K562 (cell line): ENCODE results near the gene CBX8. TPM values are rescaled to one million over a fixed set of nuclear protein-coding genes. Genes with fewer than 3 reads are reported as not detected.
A peak's percentile ranks its signal among the peaks of the same experiment; 100 is the strongest.

Source experiments
- ATAC-seq: fragments of 200-7000 bp; cut with Tn5 transposase; 3 replicates; pipeline ENCODE4 v1.9.1; 2020; ENCODE audit warnings: moderate library complexity
- BruUV-seq: library from RNA; stranded (reverse); fragments of 400-500 nt; replicated peaks from 2 replicates; lab custom pipeline; 2021; lab: Mats Ljungman, UMichigan
- CTCF ChIA-PET: fragments of 300-600 bp; formaldehyde crosslinking; extraction: SDS; loops from one replicate; lab custom pipeline; 2021; ENCODE audit warnings: low intra/inter-chr PET ratio; lab: Yijun Ruan, JAX
- POLR2A ChIA-PET: fragments of 300-600, 350-650 bp; sonication (Branson Sonifier 250); formaldehyde crosslinking; extraction: SDS; loops from one replicate; lab custom pipeline; 2021; ENCODE audit warnings: antibody characterized with exemption, inconsistent platforms; lab: Yijun Ruan, JAX
- DNase-seq, 4 experiments: peaks; one replicate each; pipeline versions ENCODE4 v3.0.0 to v3.0.0-alpha.2; 2011 to 2018; ENCODE audit warnings: low spot score in 3 of 4, mixed read lengths in 3 of 4; ENCODE audit errors: extremely low read depth in 1 of 4
- FAIRE-seq: peaks from 2 replicates; lab custom pipeline; 2011; peaks lifted over from hg19 to GRCh38; lab: Jason Lieb, UNC
- H2AFZ ChIP-seq: 2 replicates; pipeline ENCODE4 v1.6.0; 2011; ENCODE audit warnings: low read depth, low read length, control low read depth, inconsistent platforms
- H3K27ac ChIP-seq: fragments of 200-600 bp; 3 replicates; pipeline ENCODE4 v1.8.0; 2011; ENCODE audit warnings: low read depth, mild to moderate bottlenecking, control low read depth, inconsistent platforms, low read length, moderate library complexity, mixed read lengths; ENCODE audit errors: extremely low read depth
- H3K27me3 ChIP-seq, 2 experiments: fragments of 300-600 bp in 1 of 2; 2 replicates in 1 of 2; 3 replicates in 1 of 2; pipeline versions ENCODE4 v1.6.0 to v1.8.0; 2011; ENCODE audit warnings: inconsistent platforms in 2 of 2, low read length in 2 of 2, mild to moderate bottlenecking in 1 of 2, mixed read lengths in 1 of 2, moderate library complexity in 1 of 2; ENCODE audit not compliant: control insufficient read depth in 2 of 2, insufficient read depth in 2 of 2
- H3K36me3 ChIP-seq: fragments of 300-600 bp; 3 replicates; pipeline ENCODE4 v1.8.0; 2011; ENCODE audit warnings: mild to moderate bottlenecking, low read length, inconsistent platforms; ENCODE audit not compliant: control insufficient read depth, insufficient read depth
- H3K4me1 ChIP-seq, 2 experiments: fragments of 200-600 bp in 1 of 2; replicated peaks in 1 of 2; 2 replicates in 1 of 2; 3 replicates in 1 of 2; pipeline versions ENCODE4 v1.5.1 to v1.8.0; 2011; ENCODE audit warnings: inconsistent platforms in 2 of 2, low read length in 2 of 2, mild to moderate bottlenecking in 1 of 2, mixed read lengths in 1 of 2, moderate library complexity in 1 of 2; ENCODE audit not compliant: control insufficient read depth in 2 of 2, insufficient read depth in 2 of 2
- H3K4me2 ChIP-seq: 2 replicates; pipeline ENCODE4 v1.6.1; 2011; ENCODE audit warnings: low read length, control low read depth, inconsistent platforms, mixed read lengths; ENCODE audit not compliant: insufficient read depth
- H3K4me3 ChIP-seq: fragments of 200-600 bp; sonication (generic), shearing (Covaris generic); 2 replicates; pipeline ENCODE4 v1.5.1; 2016; ENCODE audit warnings: control low read depth, inconsistent platforms
- H3K79me2 ChIP-seq: fragments of 200-600 bp; 3 replicates; pipeline ENCODE4 v1.8.0; 2011; ENCODE audit warnings: low read length, inconsistent platforms; ENCODE audit not compliant: control insufficient read depth, insufficient read depth
- H3K9ac ChIP-seq, 2 experiments: 2 replicates each; pipeline versions ENCODE4 v1.6.0 to v1.6.1; 2011; ENCODE audit warnings: low read depth in 2 of 2, low read length in 2 of 2, control low read depth in 1 of 2, inconsistent platforms in 1 of 2, mild to moderate bottlenecking in 1 of 2, mixed read lengths in 1 of 2; ENCODE audit not compliant: insufficient read depth in 1 of 2
- H3K9me1 ChIP-seq: one replicate; pipeline ENCODE4 v1.6.0; 2011; ENCODE audit warnings: inconsistent platforms, mild to moderate bottlenecking, low read length, moderate library complexity; ENCODE audit not compliant: control insufficient read depth, insufficient read depth
- H3K9me3 ChIP-seq: replicated peaks from 2 replicates; pipeline ENCODE4 v1.5.1; 2011; ENCODE audit warnings: low read depth, low read length, inconsistent platforms; ENCODE audit not compliant: control insufficient read depth, insufficient read depth
- H4K20me1 ChIP-seq: replicated peaks from 2 replicates; pipeline ENCODE4 v1.6.1; 2011; ENCODE audit warnings: low read length, inconsistent platforms, mixed read lengths; ENCODE audit not compliant: control insufficient read depth, insufficient read depth
- CBX1 ChIP-seq: sonication (generic); IDR thresholded peaks from 2 replicates; pipeline ENCODE4 v1.6.1; 2016; ENCODE audit warnings: antibody characterized with exemption, low read depth, mild to moderate bottlenecking
- CHD1 ChIP-seq: fragments of 200-600 bp; sonication (generic); IDR thresholded peaks from one replicate; pipeline ENCODE4 v1.6.1; 2012; ENCODE audit warnings: mild to moderate bottlenecking, moderate library complexity, low read length, inconsistent platforms
- HMGXB4 ChIP-seq: sonication (generic); formaldehyde crosslinking; IDR thresholded peaks from 2 replicates; pipeline ENCODE4 v1.8.1; 2023; ENCODE audit warnings: mild to moderate bottlenecking, missing genetic modification reagents
- KAT2B ChIP-seq: IDR thresholded peaks from one replicate; pipeline ENCODE4 v1.6.1; 2012; ENCODE audit warnings: low read depth, mild to moderate bottlenecking, control low read depth, inconsistent platforms, low read length, moderate library complexity
- MTA2 ChIP-seq: fragments of 450-650 bp; IDR thresholded peaks from 2 replicates; pipeline ENCODE4 v1.6.1; 2016; ENCODE audit warnings: low read depth
- MTA3 ChIP-seq: fragments of 450-650 bp; formaldehyde crosslinking; IDR thresholded peaks from 2 replicates; pipeline ENCODE4 v1.6.1; 2017; ENCODE audit warnings: mild to moderate bottlenecking, borderline replicate concordance
- MYC ChIP-seq, 2 experiments: fragments of 250-450 bp in 1 of 2; sonication (Bioruptor Pico) in 1 of 2; IDR thresholded peaks; 2 replicates each; pipeline versions ENCODE4 v1.5.1 to v1.6.1; 2012 to 2021; ENCODE audit warnings: low read depth in 2 of 2, borderline replicate concordance in 1 of 2, improper control_type of control experiment in 1 of 2, low read length in 1 of 2, mild to moderate bottlenecking in 1 of 2, moderate library complexity in 1 of 2
- NR2C1 ChIP-seq, 2 experiments: fragments of 450-650 bp; IDR thresholded peaks; 2 replicates each; pipeline ENCODE4 v1.6.1; 2017; ENCODE audit warnings: mild to moderate bottlenecking in 2 of 2, antibody characterized with exemption in 1 of 2, inconsistent platforms in 1 of 2, missing compliant biosample characterization in 1 of 2, missing genetic modification characterization in 1 of 2
- SAP30 ChIP-seq: fragments of 200-600 bp; sonication (generic); IDR thresholded peaks from 2 replicates; pipeline ENCODE4 v1.6.1; 2012; ENCODE audit warnings: borderline replicate concordance, low read depth, mild to moderate bottlenecking, moderate library complexity, low read length, control low read depth, inconsistent platforms; ENCODE audit not compliant: insufficient read depth, poor library complexity, severe bottlenecking
- TBL1XR1 ChIP-seq, 2 experiments: IDR thresholded peaks; 2 replicates each; pipeline ENCODE4 v1.6.1; 2012; ENCODE audit warnings: improper control_type of control experiment in 2 of 2, low read length in 2 of 2, mild to moderate bottlenecking in 1 of 2
- ZNF146 ChIP-seq: IDR thresholded peaks from one replicate; pipeline ENCODE4 v1.6.1; 2018; ENCODE audit warnings: missing compliant biosample characterization; ENCODE audit not compliant: unreplicated experiment
- ZNF395 ChIP-seq: fragments of 200-800 bp; sonication (Bioruptor generic); IDR thresholded peaks from 2 replicates; pipeline ENCODE4 v1.6.1; 2017; ENCODE audit warnings: missing genetic modification characterization, missing compliant biosample characterization
- ZNF561 ChIP-seq: fragments of 450-650 bp; formaldehyde crosslinking; conservative IDR thresholded peaks from 2 replicates; pipeline ENCODE4 v1.4.0; 2020; ENCODE audit warnings: mild to moderate bottlenecking, moderate library complexity
- WGBS: fragments of 100-300 bp; shearing (Covaris generic); methylation state at CpG from one replicate; pipeline ENCODE4 v1.1.6; 2016; ENCODE audit warnings: low coverage, mixed read lengths; ENCODE audit not compliant: insufficient coverage; ENCODE audit errors: missing lambda C conversion rate; 5-methylcytosine and 5-hydroxymethylcytosine counted together
- in situ Hi-C: fragments of 300-500 bp; cut with MboI; formaldehyde crosslinking; loops from 4 replicates; pipeline ENCODE4 v1.15.0; 2018; ENCODE audit warnings: inconsistent platforms, mixed read lengths
- intact Hi-C: fragments of 100-400 bp; cut with micrococcal nuclease; formaldehyde crosslinking; loops from 2 replicates; pipeline ENCODE4 v1.14.2; 2022
- polyA plus RNA-seq, 8 experiments: library from polyadenylated mRNA; depleted of rRNA in 4 of 8; stranded (reverse) in 5 of 8; unstranded in 3 of 8; fragments of >200 nt; fragmentation: Nextera tagmentation in 2 of 8; fragmentation: Illumina TruSeq in 1 of 8; extraction: Ambion mirVana in 2 of 8; extraction: Trizol in 1 of 8; gene quantifications; 2 replicates each; pipeline versions ENCODE4 v1.2.1 to v1.2.3, GENCODE V29; 2011 to 2014; ENCODE audit warnings: inconsistent platforms in 1 of 8, missing spikeins in 1 of 8
- total RNA-seq, 7 experiments: library from RNA; depleted of rRNA in 6 of 7; stranded (reverse); fragments of >200 nt in 6 of 7; fragmentation: Illumina TruSeq in 2 of 7; extraction: Trizol in 2 of 7; gene quantifications; 2 replicates each; pipeline versions ENCODE4 v1.2.1 to v1.2.3, GENCODE V29; 2011 to 2021; ENCODE audit warnings: low replicate concordance in 1 of 7

CBX8 gene
- total and polyA plus RNA-seq, 9 of the 15 experiments (the other 6 are each of a cell fraction or from before 2014, with no cell fraction given) = 0.08 to 11.9 (median 2.6) TPM

GRCh38 chr17:79796444-79796762, 474 bp downstream of the CBX8 start:
- BruUV-seq = no TSS peak
- FAIRE-seq (no peak), DNase-seq (no peak), ATAC-seq (no peak)
- Histone ChIP-seq H3K9ac (peak overlapping the region; percentile 87 to 100), H3K9me3 (no peaks in the 10 kb centered on the region), H3K36me3 (peaks cover 20% of the 10 kb centered on the region; the same call in 2 of the 3 replicates), H3K27me3 (no peaks in the 10 kb centered on the region), H4K20me1 (no peaks in the 10 kb centered on the region), H2AFZ (peak overlapping the region; percentile 92), H3K79me2 (peaks cover 20% of the 10 kb centered on the region), H3K4me1 (peaks cover 21 to 73% of the 10 kb centered on the region in 2 experiments), H3K4me2 (peak overlapping the region; percentile 88), H3K4me3 (peak overlapping the region; percentile 84), H3K27ac (peak overlapping the region; percentile 96), H3K9me1 (no peaks in the 10 kb centered on the region)
- ChIA-PET POLR2A (interaction anchor here (0.6 to 2.1 kb wide), 10 partner anchors 10 to 43 kb away, joined by 3 to 18 read pairs (median 6); partner anchors contain the start of gene CBX4), CTCF (no interaction called here)
- intact Hi-C loops = loop anchor here (5.0 kb wide), 1 partner anchor 41 kb away; the partner anchor contains the start of gene CBX4
- in situ Hi-C loops = no loop called here
- WGBS = under 1% methylated on average over 19 of the region's 19 CpGs
- 0 out of 2 replicates have a peak, but pooled peaks have one; percentile 2 for TF ChIP-seq CBX1
- TF ChIP-seq KAT2B = no peak
- no peak for TF ChIP-seq ZNF146 (CRISPR knock-in tag)
- no peak for TF ChIP-seq MYC (IDR thresholded peaks at IDR 0.05; ENCODE audit: low read depth, low read length)
- TF ChIP-seq MYC (CRISPR knock-in tag; IDR thresholded peaks at IDR 0.05; ENCODE audit: borderline replicate concordance, low read depth) = no peak
- TF ChIP-seq MTA3 = 0 out of 2 replicates have a peak, but pooled peaks have one; percentile 21
- TF ChIP-seq ZNF395 = peak; percentile 18; the same call in 1 of the 2 replicates
- no peak for TF ChIP-seq NR2C1 (IDR thresholded peaks at IDR 0.05)
- no peak for TF ChIP-seq NR2C1 (tag; IDR thresholded peaks at IDR 0.05)
- TF ChIP-seq MTA2 = no peak
- TF ChIP-seq CHD1 = peak; percentile 74
- TF ChIP-seq TBL1XR1 (IDR thresholded peaks at IDR 0.05; ENCODE audit: low read length in 2 of 2) = no peak
- TF ChIP-seq SAP30 = peak; percentile 46
- no peak for TF ChIP-seq ZNF561 (CRISPR knock-in tag)
- TF ChIP-seq HMGXB4 (CRISPR knock-in tag) = peak; percentile 29; the same call in 1 of the 2 replicates
